GM20000 (cell line): ENCODE results near the gene SLC26A2.

Source experiments
- DNase-seq: peaks from one replicate; pipeline ENCODE4 v3.0.0; 2012; ENCODE audit warnings: low spot score
- CTCF ChIP-seq: IDR thresholded peaks from 2 replicates; pipeline ENCODE4 v1.5.1; 2012; ENCODE audit warnings: mild to moderate bottlenecking, control low read depth; ENCODE audit errors: extremely low read depth, missing control alignments

Gene SLC26A2

GRCh38 chr5:150000990-150001659 lies 40.6 kb downstream of the SLC26A2 start:
- TF ChIP-seq CTCF = no peak
- DNase-seq = peak; percentile 39

GRCh38 chr5:150001660-150002486 lies 41.3 kb downstream of the SLC26A2 start:
- peak; percentile 12 for TF ChIP-seq CTCF
- DNase-seq = peak; percentile 83

GRCh38 chr5:150006318-150006717 lies 45.8 kb downstream of the SLC26A2 start:
- no peak for TF ChIP-seq CTCF
- no peak for DNase-seq

- DNase-seq = no peak
- TF ChIP-seq CTCF = no peak
Measured at GRCh38 chr5:150007050-150007449, 46.5 kb downstream of the SLC26A2 start.

- no peak for TF ChIP-seq CTCF
- DNase-seq = no peak
Measured at GRCh38 chr5:150009671-150010387, 49.3 kb downstream of the SLC26A2 start.

GRCh38 chr5:150013931-150014330 lies 53.4 kb downstream of the SLC26A2 start:
- DNase-seq = no peak
- TF ChIP-seq CTCF = no peak

GRCh38 chr5:150014456-150014855 lies 53.9 kb downstream of the SLC26A2 start:
- no peak for TF ChIP-seq CTCF
- DNase-seq = no peak
